Cardiac fibroblast (primary cell): ENCODE data around the gene ZDHHC1.
A peak's percentile ranks its signal among the peaks of the same experiment; 100 is the strongest.

Experiments used
- DNase-seq, 2 donors: peaks; one replicate each; pipeline versions ENCODE4 v3.0.0 to v3.0.0-alpha.2; 2010; ENCODE audit warnings: low read depth in 2 of 2
- H3K4me3 ChIP-seq, 2 donors: replicated peaks in 1 of 2; 1 replicate in 1 of 2; 2 replicates in 1 of 2; pipeline ENCODE4 v1.5.1; 2011; ENCODE audit warnings: low read depth in 2 of 2, low read length in 2 of 2, mild to moderate bottlenecking in 2 of 2, moderate library complexity in 1 of 2
- CTCF ChIP-seq: IDR thresholded peaks from one replicate; pipeline ENCODE4 v1.5.1; 2011; ENCODE audit warnings: low read depth, mild to moderate bottlenecking, low read length, inconsistent platforms

The ZDHHC1 gene, protein sequence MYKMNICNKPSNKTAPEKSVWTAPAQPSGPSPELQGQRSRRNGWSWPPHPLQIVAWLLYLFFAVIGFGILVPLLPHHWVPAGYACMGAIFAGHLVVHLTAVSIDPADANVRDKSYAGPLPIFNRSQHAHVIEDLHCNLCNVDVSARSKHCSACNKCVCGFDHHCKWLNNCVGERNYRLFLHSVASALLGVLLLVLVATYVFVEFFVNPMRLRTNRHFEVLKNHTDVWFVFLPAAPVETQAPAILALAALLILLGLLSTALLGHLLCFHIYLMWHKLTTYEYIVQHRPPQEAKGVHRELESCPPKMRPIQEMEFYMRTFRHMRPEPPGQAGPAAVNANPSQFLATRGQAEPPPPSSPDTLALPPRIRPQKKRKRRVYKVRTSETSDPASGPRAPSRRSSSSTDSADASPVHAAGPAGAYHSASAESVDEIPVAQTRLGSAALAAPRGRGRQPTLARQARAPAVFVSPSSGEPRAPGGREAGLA

DNA sequence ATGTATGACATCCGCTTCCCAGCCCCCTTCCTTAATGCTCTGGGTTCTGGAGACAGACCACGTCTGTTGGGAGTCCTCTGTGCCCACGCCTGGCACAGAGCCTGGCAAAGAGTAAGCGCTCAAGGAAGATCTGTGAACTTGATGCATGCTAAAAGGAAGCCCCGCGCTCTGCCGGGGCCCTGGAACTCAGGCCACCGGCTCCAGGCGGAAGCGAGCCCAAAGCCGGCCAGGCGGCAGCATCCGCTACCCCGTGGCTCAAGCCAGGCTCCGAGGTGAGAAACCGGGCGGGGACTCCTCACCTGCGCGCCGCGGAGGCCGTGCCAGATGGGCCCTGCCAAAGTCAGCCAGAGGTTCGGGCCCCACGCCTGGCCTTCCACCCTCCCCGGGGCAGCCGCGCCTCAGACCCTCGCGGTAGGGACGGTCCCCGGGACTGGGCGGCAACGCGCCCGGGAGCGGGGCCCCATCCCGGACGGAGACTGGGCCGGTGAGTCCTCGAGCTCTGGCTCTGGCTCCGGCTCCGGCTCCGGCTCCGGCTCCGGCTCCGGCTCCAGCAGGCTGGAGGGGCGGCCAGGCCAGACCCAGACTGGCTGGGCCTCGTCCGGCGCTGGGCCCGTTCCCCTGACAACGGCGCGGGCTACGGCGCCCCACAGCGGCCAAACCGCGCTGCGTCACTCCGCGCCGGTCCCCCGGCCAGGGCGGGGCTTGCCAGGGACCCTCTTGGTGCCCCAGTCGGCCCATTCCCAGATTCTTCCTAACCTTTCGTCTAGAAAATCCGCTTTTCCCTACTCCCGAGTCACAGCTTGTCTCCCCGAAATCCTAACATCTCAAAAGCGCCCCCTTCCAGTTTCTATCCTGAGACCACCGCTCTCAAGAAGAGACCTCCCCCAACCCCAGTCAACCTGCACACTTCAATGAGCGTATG is at the start of gene ZDHHC1:
Gene ZDHHC1 (minus strand): TSS at position 606 of the 922 bp plus-strand sequence. CDS start 8,702 bp downstream, outside the sequence.
- peak; percentile 64 to 74 for DNase-seq
- peak within 1 kb of the TSS; percentile 64 to 75 for H3K4me3 ChIP-seq
- no peak for TF ChIP-seq CTCF

DNA sequence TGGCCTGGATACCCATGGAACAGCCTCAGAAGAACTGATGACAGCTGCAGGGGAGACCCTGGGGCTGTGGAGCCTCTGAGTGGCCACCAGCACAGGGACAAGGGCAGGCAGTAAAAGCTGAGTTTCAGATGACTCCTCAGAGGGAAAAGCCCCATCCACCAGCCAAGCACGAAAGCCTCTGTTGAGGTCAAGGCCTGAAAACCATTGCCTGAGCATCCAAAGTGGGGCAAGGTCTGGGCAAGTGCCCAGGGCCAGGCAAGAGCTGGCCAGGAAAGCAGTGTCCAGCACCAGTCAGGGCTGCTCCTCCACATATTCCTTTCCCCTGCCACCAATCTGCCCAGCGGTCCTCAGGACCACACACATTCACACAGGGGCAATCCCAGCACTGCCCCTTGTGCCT is 48.3 kb upstream of the ZDHHC1 start:
- no peak for DNase-seq
- no peak overlapping the region for H3K4me3 ChIP-seq
- no peak for TF ChIP-seq CTCF

DNA sequence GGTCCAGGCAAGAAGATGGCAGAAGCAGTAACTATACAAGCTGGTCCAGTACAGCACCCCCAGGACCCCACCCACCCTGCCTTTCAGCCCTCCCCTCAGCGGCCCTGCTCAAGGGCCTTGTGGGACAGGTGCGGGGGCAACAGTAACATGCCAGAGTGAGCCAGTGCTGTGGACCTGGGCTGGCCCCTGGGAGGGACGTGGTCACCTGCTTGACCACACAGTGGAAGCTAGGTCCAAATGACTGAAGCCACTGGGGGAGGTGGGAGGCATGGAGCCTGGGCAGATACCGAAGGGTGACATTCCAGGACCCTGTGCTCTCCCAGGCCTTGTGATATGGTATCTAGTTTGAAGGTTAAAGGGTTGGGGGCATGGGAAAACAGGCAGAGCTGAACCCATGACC is 47.4 kb upstream of the ZDHHC1 start:
- no peak for TF ChIP-seq CTCF
- H3K4me3 ChIP-seq: no peak overlapping the region
- DNase-seq: no peak

- no peak for TF ChIP-seq CTCF
- H3K4me3 ChIP-seq: no peak overlapping the region
- DNase-seq: no peak
These were observed 46.8 kb upstream of the ZDHHC1 start for GRCh38 chr16:67463059-67463458.

- H3K4me3 ChIP-seq: no peak overlapping the region
- no peak for TF ChIP-seq CTCF
- DNase-seq: no peak
These were observed 46.0 kb upstream of the ZDHHC1 start for GRCh38 chr16:67462279-67462655.

DNA sequence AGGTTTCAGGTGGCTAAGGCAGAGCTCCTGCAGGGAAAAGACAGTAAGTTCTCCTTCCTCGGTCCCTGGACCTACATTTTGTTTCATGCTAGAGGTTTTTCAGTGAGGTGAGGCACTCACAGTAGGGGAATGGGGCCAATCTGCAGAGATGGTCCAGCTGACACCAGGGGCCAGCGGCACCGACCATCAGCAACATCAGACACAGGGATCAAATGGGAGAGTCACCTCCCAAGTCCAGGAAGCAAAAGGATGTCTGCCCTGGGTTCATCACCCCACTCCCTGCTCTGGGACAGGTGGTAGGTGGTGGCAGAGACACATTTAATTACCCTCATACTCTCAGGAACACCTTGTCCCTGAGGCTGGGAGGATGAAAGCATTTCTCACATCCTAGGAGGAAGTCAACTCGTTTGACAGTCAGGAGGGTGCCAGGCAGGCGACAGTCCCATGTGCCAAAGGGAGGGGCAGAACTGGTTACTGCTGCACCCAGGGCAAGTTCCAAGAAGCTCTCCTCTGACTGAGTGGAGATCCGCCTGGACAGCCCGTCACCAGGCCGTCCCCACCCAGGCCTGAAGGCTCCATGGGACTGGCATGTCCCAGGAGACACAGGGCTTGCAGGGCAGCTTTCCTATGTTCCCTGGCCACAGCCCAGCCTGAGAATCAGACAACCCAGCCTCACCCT is 45.5 kb upstream of the ZDHHC1 start:
- no peak for DNase-seq
- no peak overlapping the region for H3K4me3 ChIP-seq
- TF ChIP-seq CTCF: no peak
